ENCODE measurements around the gene ETV1. TPM values are rescaled to one million over a fixed set of nuclear protein-coding genes. Genes with fewer than 3 reads are reported as not detected.

The ETV1 gene
- total and polyA plus RNA-seq, 9 of the 15 experiments (the other 6 are each of a cell fraction or from before 2014, with no cell fraction given): 7.2 to 27.4 (median 14.0) TPM

DNA sequence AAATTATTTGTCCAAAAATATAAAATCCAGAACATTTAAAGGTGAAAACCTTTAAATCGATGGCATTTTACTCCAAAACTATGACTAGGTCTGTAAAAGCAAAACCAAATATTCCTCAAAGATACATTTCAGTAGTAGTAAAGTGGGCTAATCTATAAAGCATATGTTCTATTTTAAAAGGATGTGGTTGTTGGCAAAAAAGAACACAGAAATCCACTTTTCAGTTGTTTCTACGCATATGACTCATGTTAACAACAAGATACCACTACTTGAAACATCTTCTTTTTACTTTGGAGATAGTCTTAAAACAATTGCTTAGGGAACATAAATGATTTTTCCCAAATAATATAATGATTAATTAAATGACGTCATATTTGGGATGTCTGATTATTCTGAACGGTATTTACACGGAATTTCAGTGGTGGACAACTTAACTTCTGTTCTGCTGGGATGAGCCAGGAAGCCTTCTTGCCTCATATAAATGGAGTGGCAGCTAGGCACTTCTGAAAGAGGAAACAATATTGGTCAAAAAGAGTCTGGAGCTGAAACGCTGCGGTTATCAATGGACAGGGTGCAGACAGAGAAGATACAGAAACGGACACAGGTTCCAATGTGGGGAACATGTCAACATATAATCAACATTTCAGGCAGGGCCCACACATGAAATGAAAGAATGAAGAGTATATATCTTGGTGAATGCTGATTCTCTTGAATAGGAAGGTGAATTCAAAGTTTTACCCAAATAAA, 78.5 kb downstream of the ETV1 start:
- intact Hi-C loops (cut with micrococcal nuclease) (no loop called here), in situ Hi-C loops (cut with MboI) (no loop called here)

More for the DNA sequence above, 78.5 kb downstream of the ETV1 start:
- Histone ChIP-seq H3K9me3 (replicated peaks; ENCODE audit: control insufficient read depth, insufficient read depth, low read depth, low read length) (no peaks in the 10 kb centered on the region), H3K4me3 (no peak overlapping the region), H3K27me3 (ENCODE audit: control insufficient read depth in 2 of 2, insufficient read depth in 2 of 2, low read length in 2 of 2) (no peaks in the 10 kb centered on the region), H3K9me1 (ENCODE audit: control insufficient read depth, insufficient read depth, low read length) (no peaks in the 10 kb centered on the region), H3K4me1 (replicated peaks in 1 of 2; ENCODE audit: control insufficient read depth in 2 of 2, insufficient read depth in 2 of 2, low read length in 2 of 2) (no peaks in the 10 kb centered on the region), H3K79me2 (ENCODE audit: control insufficient read depth, insufficient read depth, low read length) (no peaks in the 10 kb centered on the region), H3K27ac (ENCODE audit: extremely low read depth, low read depth, low read length) (no peak overlapping the region), H3K9ac (ENCODE audit: insufficient read depth in 1 of 2, low read depth in 2 of 2, low read length in 2 of 2) (no peak overlapping the region), H3K36me3 (ENCODE audit: control insufficient read depth, insufficient read depth, low read length) (0 out of 3 replicates have a peak, but pooled peaks cover 4% of the 10 kb centered on the region), H2AFZ (ENCODE audit: low read depth, low read length) (no peak overlapping the region), H3K4me2 (ENCODE audit: insufficient read depth, low read length) (no peak overlapping the region), H4K20me1 (replicated peaks; ENCODE audit: control insufficient read depth, insufficient read depth, low read length) (no peaks in the 10 kb centered on the region)
- DNase-seq (ENCODE audit: extremely low read depth in 1 of 4, low spot score in 3 of 4): no peak
- no peak for FAIRE-seq
- WGBS (ENCODE audit: insufficient coverage, low coverage, missing lambda C conversion rate): 71% methylated on average over 8 of the region's 8 CpGs
- ChIA-PET CTCF (ENCODE audit: low intra/inter-chr PET ratio) (no interaction called here), POLR2A (no interaction called here)
- BruUV-seq (replicated peaks): no TSS peak
- no peak for ATAC-seq
- TF ChIP-seq ZNF644 (tag; IDR thresholded peaks at IDR 0.05; ENCODE audit: low read depth) (no peak), DNMT1 (IDR thresholded peaks at IDR 0.05) (no peak), NCOA6 (IDR thresholded peaks at IDR 0.05) (no peak), ZNF76 (CRISPR knock-in tag; IDR thresholded peaks at IDR 0.05; ENCODE audit: borderline replicate concordance) (no peak), ZBTB8A (IDR thresholded peaks at IDR 0.05; ENCODE audit: partially characterized antibody) (no peak), CHCHD3 (CRISPR knock-in tag; IDR thresholded peaks at IDR 0.05) (no peak), TCF3 (CRISPR knock-in tag; IDR thresholded peaks at IDR 0.05) (no peak), ZNF174 (CRISPR knock-in tag; IDR thresholded peaks at IDR 0.05) (no peak), ZNF696 (CRISPR knock-in tag; conservative IDR thresholded peaks at IDR 0.05) (no peak), CXXC5 (CRISPR knock-in tag; IDR thresholded peaks at IDR 0.05) (no peak), ZNF79 (CRISPR knock-in tag; IDR thresholded peaks at IDR 0.05; ENCODE audit: low read depth) (no peak), RHOXF2B (CRISPR knock-in tag; conservative IDR thresholded peaks at IDR 0.05) (no peak), TEAD1 (CRISPR knock-in tag; IDR thresholded peaks at IDR 0.05) (no peak), RCOR1 (IDR thresholded peaks at IDR 0.05; ENCODE audit: borderline replicate concordance in 1 of 2, low read depth in 2 of 2, low read length in 2 of 2) (no peak), ZKSCAN8 (CRISPR knock-in tag; IDR thresholded peaks at IDR 0.05) (no peak), ZNF398 (CRISPR knock-in tag; IDR thresholded peaks at IDR 0.05) (no peak), ZNF274 (IDR thresholded peaks at IDR 0.05; ENCODE audit: borderline replicate concordance, low read depth, low read length) (no peak), HMG20B (CRISPR knock-in tag; IDR thresholded peaks at IDR 0.05) (no peak)
- TF ChIP-seq, protein P1, sequence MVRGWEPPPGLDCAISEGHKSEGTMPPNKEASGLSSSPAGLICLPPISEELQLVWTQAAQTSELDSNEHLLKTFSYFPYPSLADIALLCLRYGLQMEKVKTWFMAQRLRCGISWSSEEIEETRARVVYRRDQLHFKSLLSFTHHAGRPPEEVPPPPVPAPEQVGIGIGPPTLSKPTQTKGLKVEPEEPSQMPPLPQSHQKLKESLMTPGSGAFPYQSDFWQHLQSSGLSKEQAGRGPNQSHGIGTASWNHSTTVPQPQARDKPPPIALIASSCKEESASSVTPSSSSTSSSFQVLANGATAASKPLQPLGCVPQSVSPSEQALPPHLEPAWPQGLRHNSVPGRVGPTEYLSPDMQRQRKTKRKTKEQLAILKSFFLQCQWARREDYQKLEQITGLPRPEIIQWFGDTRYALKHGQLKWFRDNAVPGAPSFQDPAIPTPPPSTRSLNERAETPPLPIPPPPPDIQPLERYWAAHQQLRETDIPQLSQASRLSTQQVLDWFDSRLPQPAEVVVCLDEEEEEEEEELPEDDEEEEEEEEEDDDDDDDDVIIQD (CRISPR knock-in tag; IDR thresholded peaks at IDR 0.05): no peak
- TF ChIP-seq, protein P2, sequence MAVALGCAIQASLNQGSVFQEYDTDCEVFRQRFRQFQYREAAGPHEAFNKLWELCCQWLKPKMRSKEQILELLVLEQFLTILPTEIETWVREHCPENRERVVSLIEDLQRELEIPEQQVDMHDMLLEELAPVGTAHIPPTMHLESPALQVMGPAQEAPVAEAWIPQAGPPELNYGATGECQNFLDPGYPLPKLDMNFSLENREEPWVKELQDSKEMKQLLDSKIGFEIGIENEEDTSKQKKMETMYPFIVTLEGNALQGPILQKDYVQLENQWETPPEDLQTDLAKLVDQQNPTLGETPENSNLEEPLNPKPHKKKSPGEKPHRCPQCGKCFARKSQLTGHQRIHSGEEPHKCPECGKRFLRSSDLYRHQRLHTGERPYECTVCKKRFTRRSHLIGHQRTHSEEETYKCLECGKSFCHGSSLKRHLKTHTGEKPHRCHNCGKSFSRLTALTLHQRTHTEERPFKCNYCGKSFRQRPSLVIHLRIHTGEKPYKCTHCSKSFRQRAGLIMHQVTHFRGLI (CRISPR knock-in tag; IDR thresholded peaks at IDR 0.05): no peak
